CD4-positive, alpha-beta T cell (primary cell): ENCODE data around the gene OTUD4. TPM values are rescaled to one million over a fixed set of nuclear protein-coding genes. Genes with fewer than 3 reads are reported as not detected.

ENCODE experiments used
- ATAC-seq: fragments of 200-7000 bp; cut with Tn5 transposase; one replicate; pipeline ENCODE4 v1.10.0; 2022; ENCODE audit warnings: mild to moderate bottlenecking; ENCODE audit not compliant: poor library complexity
- CTCF ChIA-PET: fragments of 350-600 bp; sonication (Branson Sonifier 250); formaldehyde crosslinking; loops from one replicate; lab custom pipeline; 2021; ENCODE audit warnings: antibody characterized with exemption, inconsistent platforms; lab: Charles Lee
- POLR2A ChIA-PET: fragments of 350-600 bp; sonication (Branson Sonifier 250); formaldehyde crosslinking; loops from one replicate; lab custom pipeline; 2021; ENCODE audit warnings: antibody characterized with exemption, inconsistent platforms; lab: Charles Lee
- DNase-seq, 14 experiments: peaks; one replicate each; pipeline ENCODE4 v3.0.0-alpha.2; 2013 to 2020; ENCODE audit warnings: mixed read lengths in 2 of 14
- H3K27ac ChIP-seq, 2 donors: one replicate each; pipeline versions ENCODE4 v1.5.1 to v1.7.0; 2013; ENCODE audit warnings: low read length in 2 of 2, low read depth in 1 of 2, mild to moderate bottlenecking in 1 of 2
- H3K27me3 ChIP-seq, 2 experiments: 1 replicate in 1 of 2; 2 replicates in 1 of 2; pipeline versions ENCODE4 v1.6.1 to v1.7.0; 2013; ENCODE audit warnings: low read length in 2 of 2, control low read depth in 1 of 2, mild to moderate bottlenecking in 1 of 2, moderate library complexity in 1 of 2; ENCODE audit not compliant: insufficient read depth in 2 of 2, control insufficient read depth in 1 of 2
- H3K36me3 ChIP-seq: one replicate; pipeline ENCODE4 v1.6.1; 2013; ENCODE audit warnings: low read length, control low read depth; ENCODE audit not compliant: insufficient read depth
- H3K4me1 ChIP-seq: one replicate; pipeline ENCODE4 v1.6.1; 2013; ENCODE audit warnings: low read length, control low read depth; ENCODE audit not compliant: insufficient read depth
- H3K4me3 ChIP-seq: one replicate; pipeline ENCODE4 v1.5.1; 2013; ENCODE audit warnings: mild to moderate bottlenecking, low read length, moderate library complexity
- H3K9me3 ChIP-seq, 2 experiments: 1 replicate in 1 of 2; 2 replicates in 1 of 2; pipeline versions ENCODE4 v1.6.1 to v1.7.0; 2013; ENCODE audit warnings: low read length in 2 of 2, mild to moderate bottlenecking in 2 of 2, control low read depth in 1 of 2, moderate library complexity in 1 of 2; ENCODE audit not compliant: control insufficient read depth in 1 of 2, insufficient read depth in 1 of 2
- H3K27ac Mint-ChIP-seq: one replicate; pipeline ENCODE4 v1.8.0; 2020; ENCODE audit warnings: mixed read lengths
- H3K27me3 Mint-ChIP-seq: one replicate; pipeline ENCODE4 v1.8.0; 2021; ENCODE audit warnings: mixed read lengths
- H3K36me3 Mint-ChIP-seq: one replicate; pipeline ENCODE4 v1.8.0; 2021; ENCODE audit warnings: low read depth, mixed read lengths
- H3K4me1 Mint-ChIP-seq: one replicate; pipeline ENCODE4 v1.8.0; 2021; ENCODE audit warnings: low read depth, mixed read lengths
- H3K4me3 Mint-ChIP-seq: one replicate; pipeline ENCODE4 v1.8.0; 2020; ENCODE audit warnings: mild to moderate bottlenecking, mixed read lengths
- H3K9me3 Mint-ChIP-seq: one replicate; pipeline ENCODE4 v1.8.0; 2020; ENCODE audit warnings: mixed read lengths
- intact Hi-C, 2 experiments: fragments of 100-400 bp; cut with DNase I in 1 of 2; cut with micrococcal nuclease in 1 of 2; formaldehyde crosslinking; loops; one replicate each; pipeline versions ENCODE4 v1.15.1 to v1.9.0; 2023 to 2025; cut with DNase I, micrococcal nuclease
- total RNA-seq, 174 experiments: library from RNA in 2 of 174; stranded (reverse) in 2 of 174; gene quantifications; one replicate each; pipeline ENCODE4 v1.2.3 and lab custom pipeline; 2021 to 2026
- TF ChIP-seq, protein P1 (sequence below): fragments of 200-600 bp; IDR thresholded peaks from one replicate; pipeline ENCODE4 v1.8.0; 2022; ENCODE audit warnings: antibody characterized with exemption, mild to moderate bottlenecking

OTUD4 gene
- total RNA-seq, 2 experiments from 2014 or later, result 75.1 to 81.1 TPM

GRCh38 chr4:145168581-145169187, 11.7 kb downstream of the OTUD4 start:
- intact Hi-C loops, result no loop called here
- CTCF ChIA-PET, result no interaction called here
- H3K36me3 Mint-ChIP-seq, result peaks cover 70% of the 10 kb centered on the region
- Histone ChIP-seq H3K27me3 (no peaks in the 10 kb centered on the region), H3K4me3 (no peak overlapping the region), H3K36me3 (peaks cover 40% of the 10 kb centered on the region), H3K9me3 (no peaks in the 10 kb centered on the region), H3K4me1 (no peaks in the 10 kb centered on the region), H3K27ac (no peak overlapping the region)
- no peaks in the 10 kb centered on the region for H3K9me3 Mint-ChIP-seq
- DNase-seq (no peak), ATAC-seq (no peak)
- no peak overlapping the region for H3K27ac Mint-ChIP-seq
- TF ChIP-seq, protein P1, sequence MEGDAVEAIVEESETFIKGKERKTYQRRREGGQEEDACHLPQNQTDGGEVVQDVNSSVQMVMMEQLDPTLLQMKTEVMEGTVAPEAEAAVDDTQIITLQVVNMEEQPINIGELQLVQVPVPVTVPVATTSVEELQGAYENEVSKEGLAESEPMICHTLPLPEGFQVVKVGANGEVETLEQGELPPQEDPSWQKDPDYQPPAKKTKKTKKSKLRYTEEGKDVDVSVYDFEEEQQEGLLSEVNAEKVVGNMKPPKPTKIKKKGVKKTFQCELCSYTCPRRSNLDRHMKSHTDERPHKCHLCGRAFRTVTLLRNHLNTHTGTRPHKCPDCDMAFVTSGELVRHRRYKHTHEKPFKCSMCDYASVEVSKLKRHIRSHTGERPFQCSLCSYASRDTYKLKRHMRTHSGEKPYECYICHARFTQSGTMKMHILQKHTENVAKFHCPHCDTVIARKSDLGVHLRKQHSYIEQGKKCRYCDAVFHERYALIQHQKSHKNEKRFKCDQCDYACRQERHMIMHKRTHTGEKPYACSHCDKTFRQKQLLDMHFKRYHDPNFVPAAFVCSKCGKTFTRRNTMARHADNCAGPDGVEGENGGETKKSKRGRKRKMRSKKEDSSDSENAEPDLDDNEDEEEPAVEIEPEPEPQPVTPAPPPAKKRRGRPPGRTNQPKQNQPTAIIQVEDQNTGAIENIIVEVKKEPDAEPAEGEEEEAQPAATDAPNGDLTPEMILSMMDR, result no peak
- no peaks in the 10 kb centered on the region for H3K27me3 Mint-ChIP-seq
- peaks cover 33% of the 10 kb centered on the region for H3K4me1 Mint-ChIP-seq
- POLR2A ChIA-PET, result interaction anchor here (1.6 kb wide), 1 partner anchor 70 kb away, joined by 4 read pairs; the partner anchor contains the start of genes ABCE1 and ANAPC10
- no peak overlapping the region for H3K4me3 Mint-ChIP-seq

DNA sequence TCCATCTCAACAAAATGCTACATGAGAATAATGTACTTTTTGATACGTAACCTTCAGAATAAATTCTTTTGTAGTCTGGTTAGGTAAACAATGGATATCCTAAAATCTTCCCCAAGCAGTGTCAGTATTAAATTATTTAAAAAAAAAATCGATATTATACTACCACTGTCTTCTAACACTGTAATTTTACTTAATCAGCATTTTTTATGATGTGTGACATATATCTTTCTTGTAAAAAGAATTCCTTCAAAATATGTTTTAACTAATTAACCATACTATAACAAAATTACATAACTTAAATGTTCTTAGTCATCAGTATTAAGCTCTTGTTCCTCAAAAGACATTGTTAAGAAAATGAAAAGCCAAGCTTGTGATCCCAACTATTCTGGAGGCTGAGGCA, 12.5 kb downstream of the OTUD4 start:
- H3K4me1 Mint-ChIP-seq, result peaks cover 32% of the 10 kb centered on the region

GRCh38 chr4:145161549-145161948, 18.8 kb downstream of the OTUD4 start:
- H3K27ac ChIP-seq, result no peak overlapping the region
- Mint-ChIP-seq H3K4me1 (no peaks in the 10 kb centered on the region), H3K4me3 (no peak overlapping the region), H3K36me3 (peaks cover 81% of the 10 kb centered on the region), H3K27ac (no peak overlapping the region), H3K27me3 (no peaks in the 10 kb centered on the region), H3K9me3 (no peaks in the 10 kb centered on the region)
- no peaks in the 10 kb centered on the region for H3K27me3 ChIP-seq
- intact Hi-C loops, result loop anchor here in 1 of 2 experiments (5.0 kb wide), 1 partner anchor 39 kb away; no protein-coding TSS in a partner anchor
- no peaks in the 10 kb centered on the region for H3K4me1 ChIP-seq
- no peak for DNase-seq
- TF ChIP-seq, protein P1, result no peak
- ChIA-PET POLR2A (interaction anchor here (1.0 kb wide), 1 partner anchor 41 kb away, joined by 3 read pairs; no protein-coding TSS in a partner anchor), CTCF (interaction anchor here (1.2 kb wide), 1 partner anchor 11 kb away, joined by 3 read pairs; no protein-coding TSS in a partner anchor)
- H3K36me3 ChIP-seq, result peaks cover 60% of the 10 kb centered on the region
- no peak for ATAC-seq
- no peak overlapping the region for H3K4me3 ChIP-seq
- H3K9me3 ChIP-seq, result no peaks in the 10 kb centered on the region

More for the DNA sequence above, 12.5 kb downstream of the OTUD4 start:
- Mint-ChIP-seq H3K9me3 (no peaks in the 10 kb centered on the region), H3K27ac (no peak overlapping the region), H3K27me3 (no peaks in the 10 kb centered on the region), H3K4me3 (no peak overlapping the region), H3K36me3 (peaks cover 70% of the 10 kb centered on the region)
- Histone ChIP-seq H3K4me3 (no peak overlapping the region), H3K27me3 (no peaks in the 10 kb centered on the region), H3K4me1 (no peaks in the 10 kb centered on the region), H3K36me3 (peaks cover 39% of the 10 kb centered on the region), H3K27ac (no peak overlapping the region), H3K9me3 (no peaks in the 10 kb centered on the region)
- ChIA-PET POLR2A (interaction anchor here (1.6 kb wide), 1 partner anchor 70 kb away, joined by 4 read pairs; the partner anchor contains the start of genes ABCE1 and ANAPC10), CTCF (no interaction called here)
- ATAC-seq (no peak), DNase-seq (no peak)
- TF ChIP-seq, protein P1, result no peak
- intact Hi-C loops, result no loop called here
